AG04450 (cell line): ENCODE measurements around the gene ID4. TPM values are rescaled to one million over a fixed set of nuclear protein-coding genes. Genes with fewer than 3 reads are reported as not detected.

Experiments used
- CTCF ChIA-PET: fragments of 300-600, 350-600 bp; formaldehyde crosslinking; extraction: SDS; loops from one replicate; lab custom pipeline; 2022; ENCODE audit warnings: antibody characterized with exemption, inconsistent platforms; lab: Charles Lee
- POLR2A ChIA-PET: fragments of 350-600 bp; formaldehyde crosslinking; extraction: SDS; loops from one replicate; lab custom pipeline; 2021; ENCODE audit warnings: antibody characterized with exemption, inconsistent platforms; lab: Yijun Ruan, JAX
- DNase-seq: peaks from one replicate; pipeline ENCODE4 v3.0.0-alpha.2; 2011; ENCODE audit warnings: low read depth, low spot score
- H3K27ac ChIP-seq: one replicate; pipeline ENCODE4 v1.5.1; 2012; ENCODE audit warnings: low read depth, low read length, control low read depth
- H3K27me3 ChIP-seq: one replicate; pipeline ENCODE4 v1.6.0; 2012; ENCODE audit warnings: low read length; ENCODE audit not compliant: control insufficient read depth, insufficient read depth
- H3K4me3 ChIP-seq: 2 replicates; pipeline ENCODE4 v1.5.1; 2011; ENCODE audit warnings: mild to moderate bottlenecking, low read depth, low read length, control low read depth
- H3K9me3 ChIP-seq: 2 replicates; pipeline ENCODE4 v1.5.1; 2012; ENCODE audit warnings: low read length; ENCODE audit not compliant: control insufficient read depth, insufficient read depth
- polyA plus RNA-seq: library from polyadenylated mRNA; depleted of rRNA; stranded (reverse); fragments of >200 nt; gene quantifications from 2 replicates; pipeline ENCODE4 v1.2.3, GENCODE V29; 2011
- TF ChIP-seq, protein P1 (sequence below): IDR thresholded peaks from 2 replicates; pipeline ENCODE4 v1.5.1; 2011; ENCODE audit warnings: low read depth, low read length, control low read depth, inconsistent platforms

The ID4 gene
- polyA plus RNA-seq, 1 experiment, result 0.55 TPM

DNA sequence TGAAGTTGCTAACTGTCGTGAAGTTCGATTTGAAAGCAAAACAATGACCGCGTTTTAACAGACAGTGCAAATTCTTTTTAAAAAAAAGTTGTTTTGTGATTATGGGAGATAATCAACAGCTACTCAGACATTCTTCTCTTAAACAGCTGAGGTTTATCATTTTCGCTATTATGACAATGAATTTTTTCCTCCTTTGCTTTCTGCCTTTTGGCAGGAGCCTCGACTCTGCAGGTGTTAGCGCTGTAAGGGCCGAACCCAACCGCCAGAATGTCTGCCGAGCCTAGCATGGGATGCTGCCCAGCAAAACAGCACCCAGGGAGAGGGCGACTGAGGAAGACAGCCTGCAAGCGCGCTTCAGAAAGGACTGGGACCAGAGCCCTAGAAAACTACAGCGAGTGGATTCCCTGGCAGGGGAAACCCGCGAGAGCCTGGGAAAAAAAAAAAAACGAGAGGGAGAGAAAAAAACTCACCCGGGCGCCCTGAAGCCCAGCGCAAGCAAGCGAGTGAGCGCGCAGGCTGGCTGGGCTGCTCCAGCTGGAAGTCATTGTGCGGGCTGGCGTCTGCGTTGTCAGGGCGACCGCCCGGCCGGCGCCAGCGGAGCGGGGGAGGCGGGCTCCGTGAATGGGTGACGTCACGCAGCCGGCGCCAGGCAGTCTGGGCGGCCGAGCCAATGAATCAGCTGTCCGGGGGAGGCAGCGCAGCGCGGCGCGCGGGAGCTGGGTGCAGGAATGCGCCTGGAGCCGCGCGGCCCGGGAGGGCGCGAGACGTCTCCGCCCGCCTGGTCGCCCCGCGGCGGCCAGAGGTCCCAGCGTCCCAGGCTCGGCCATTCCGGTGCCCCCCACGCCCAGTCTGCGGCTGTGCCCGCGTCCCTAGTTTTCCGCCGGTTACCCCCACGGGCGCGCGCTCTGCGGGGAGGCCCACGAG, 32.7 kb upstream of the ID4 start:
- ChIA-PET POLR2A (interaction anchor here (0.5 to 3.2 kb wide), 8 partner anchors 20 to 171 kb away, joined by 3 to 93 read pairs (median 4); partner anchors contain the start of gene ID4), CTCF (interaction anchor here (0.6 to 1.8 kb wide), 4 partner anchors 8 to 171 kb away, joined by 3 to 5 read pairs (median 4); no protein-coding TSS in a partner anchor)
- H3K9me3 ChIP-seq, result peaks cover 5% of the 10 kb centered on the region; the same call in 1 of the 2 replicates

DNA sequence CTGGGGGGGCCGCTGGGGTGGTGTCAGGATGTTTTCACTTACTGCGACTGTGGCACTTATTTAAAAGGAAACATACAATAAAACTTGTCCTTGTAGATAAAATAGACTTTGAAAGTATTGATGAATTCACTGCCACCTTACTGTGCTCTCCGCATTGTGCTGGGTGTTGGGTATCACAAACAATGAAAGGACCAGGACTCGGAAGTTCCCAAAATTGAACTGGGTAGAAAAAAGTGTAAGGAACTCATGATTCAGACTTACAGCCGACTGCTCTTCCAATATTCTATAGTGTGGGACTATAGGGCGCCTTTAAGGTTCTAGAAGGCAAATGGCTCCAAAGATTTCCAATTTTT, 32.1 kb upstream of the ID4 start:
- ChIA-PET POLR2A (interaction anchor here (0.7 to 3.2 kb wide), 5 partner anchors 20 to 82 kb away, joined by 3 to 93 read pairs (median 5); partner anchors contain the start of gene ID4), CTCF (no interaction called here)
- DNase-seq, result no peak
- Histone ChIP-seq H3K4me3 (peak overlapping the region; percentile 66), H3K27me3 (no peaks in the 10 kb centered on the region), H3K27ac (peak overlapping the region; percentile 69), H3K9me3 (peaks cover 5% of the 10 kb centered on the region; the same call in 1 of the 2 replicates)
- TF ChIP-seq, protein P1, sequence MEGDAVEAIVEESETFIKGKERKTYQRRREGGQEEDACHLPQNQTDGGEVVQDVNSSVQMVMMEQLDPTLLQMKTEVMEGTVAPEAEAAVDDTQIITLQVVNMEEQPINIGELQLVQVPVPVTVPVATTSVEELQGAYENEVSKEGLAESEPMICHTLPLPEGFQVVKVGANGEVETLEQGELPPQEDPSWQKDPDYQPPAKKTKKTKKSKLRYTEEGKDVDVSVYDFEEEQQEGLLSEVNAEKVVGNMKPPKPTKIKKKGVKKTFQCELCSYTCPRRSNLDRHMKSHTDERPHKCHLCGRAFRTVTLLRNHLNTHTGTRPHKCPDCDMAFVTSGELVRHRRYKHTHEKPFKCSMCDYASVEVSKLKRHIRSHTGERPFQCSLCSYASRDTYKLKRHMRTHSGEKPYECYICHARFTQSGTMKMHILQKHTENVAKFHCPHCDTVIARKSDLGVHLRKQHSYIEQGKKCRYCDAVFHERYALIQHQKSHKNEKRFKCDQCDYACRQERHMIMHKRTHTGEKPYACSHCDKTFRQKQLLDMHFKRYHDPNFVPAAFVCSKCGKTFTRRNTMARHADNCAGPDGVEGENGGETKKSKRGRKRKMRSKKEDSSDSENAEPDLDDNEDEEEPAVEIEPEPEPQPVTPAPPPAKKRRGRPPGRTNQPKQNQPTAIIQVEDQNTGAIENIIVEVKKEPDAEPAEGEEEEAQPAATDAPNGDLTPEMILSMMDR, result no peak

More for the DNA sequence above, 32.7 kb upstream of the ID4 start:
- Histone ChIP-seq H3K4me3 (peak overlapping the region; percentile 75), H3K27me3 (no peaks in the 10 kb centered on the region), H3K27ac (peak overlapping the region; percentile 69)
- peak; percentile 93 for DNase-seq
- TF ChIP-seq, protein P1, result no peak

DNA sequence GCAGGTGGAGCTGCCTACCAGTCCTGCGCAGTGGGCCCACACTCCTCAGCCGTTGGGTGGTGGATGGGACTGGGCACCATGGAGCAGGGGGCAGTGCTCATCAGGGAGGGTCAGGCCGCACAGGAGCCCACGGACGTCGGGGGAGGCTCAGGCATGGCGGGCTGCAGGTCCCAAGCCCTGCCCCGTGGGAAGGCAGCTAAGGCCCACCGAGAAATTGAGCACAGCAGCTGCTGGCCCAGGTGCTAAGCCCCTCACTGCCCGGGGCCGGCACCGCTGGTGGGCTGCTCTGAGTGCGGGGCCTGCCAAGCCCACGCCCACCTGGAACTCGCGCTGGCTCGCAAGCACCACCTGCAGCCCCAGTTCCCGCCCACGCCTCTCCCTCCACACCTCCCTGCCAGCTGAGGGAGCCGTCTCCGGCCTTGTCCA, 30.2 kb upstream of the ID4 start:
- POLR2A ChIA-PET, result interaction anchor here (0.8 to 1.3 kb wide), 2 partner anchors 30 to 31 kb away, joined by 3 to 4 read pairs; partner anchors contain the start of gene ID4

DNA sequence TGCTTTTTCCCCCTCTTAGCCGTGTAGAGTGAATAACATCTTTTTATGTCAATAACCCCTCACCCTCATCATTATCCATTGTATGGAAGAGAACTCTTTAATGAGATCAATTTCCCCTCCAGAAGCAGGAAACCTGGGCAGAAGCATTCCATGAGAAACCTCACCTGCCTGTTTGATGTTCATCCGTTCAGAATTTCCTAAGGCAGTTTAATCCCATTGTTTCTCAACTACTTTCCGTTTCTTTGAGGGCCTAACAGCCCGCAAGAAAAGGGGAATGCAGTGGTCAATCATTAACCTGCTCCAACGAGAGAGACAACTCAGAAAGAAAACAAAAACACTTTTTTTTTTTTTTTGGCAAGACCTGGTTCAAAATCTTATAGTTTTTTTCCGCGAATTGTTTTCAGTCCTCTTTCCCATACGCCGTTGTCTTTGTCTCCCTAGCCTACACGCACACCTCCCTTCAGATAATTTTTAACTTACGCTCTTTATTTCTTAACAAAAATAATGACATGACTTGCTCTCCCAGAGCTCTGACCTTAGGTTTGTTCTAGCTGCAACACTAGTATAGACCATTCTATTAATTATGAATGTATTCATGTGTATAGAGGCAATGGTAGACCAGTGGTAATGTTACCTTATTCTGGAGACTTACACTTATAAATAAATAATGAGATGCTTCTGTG, 25.6 kb upstream of the ID4 start:
- no peak overlapping the region for H3K27ac ChIP-seq
- no peak for DNase-seq
- H3K4me3 ChIP-seq, result no peak overlapping the region
- ChIA-PET CTCF (interaction anchor here (0.7 to 1.0 kb wide), 4 partner anchors 10 to 41 kb away, joined by 3 read pairs; no protein-coding TSS in a partner anchor), POLR2A (no interaction called here)
- no peaks in the 10 kb centered on the region for H3K27me3 ChIP-seq
- H3K9me3 ChIP-seq, result peaks cover 5% of the 10 kb centered on the region; the same call in 1 of the 2 replicates
- TF ChIP-seq, protein P1, result no peak

More for the DNA sequence above, 30.2 kb upstream of the ID4 start:
- Histone ChIP-seq H3K27ac (no peak overlapping the region), H3K4me3 (no peak overlapping the region), H3K9me3 (peaks cover 5% of the 10 kb centered on the region; the same call in 1 of the 2 replicates), H3K27me3 (no peaks in the 10 kb centered on the region)
- TF ChIP-seq, protein P1, result no peak
- DNase-seq, result no peak
- CTCF ChIA-PET, result interaction anchor here (0.7 kb wide), 2 partner anchors 26 to 27 kb away, joined by 3 read pairs; no protein-coding TSS in a partner anchor
